ENCODE data around the gene EXOC6B.

EXOC6B gene

GRCh38 chr2:72175636-72176035 is 650.2 kb downstream of the EXOC6B start:
- no peak for TF ChIP-seq CTCF (conservative IDR thresholded peaks at IDR 0.05; ENCODE audit: low read length)
- H3K4me3 ChIP-seq (ENCODE audit: low read length) = no peak overlapping the region
- DNase-seq (ENCODE audit: low read depth) = no peak

- TF ChIP-seq CTCF (conservative IDR thresholded peaks at IDR 0.05; ENCODE audit: low read length) = no peak
- peak; percentile 16 for DNase-seq (ENCODE audit: low read depth)
These were observed 652.1 kb downstream of the EXOC6B start for GRCh38 chr2:72173640-72174321.

GRCh38 chr2:72172478-72172877 is 653.4 kb downstream of the EXOC6B start:
- H3K4me3 ChIP-seq (ENCODE audit: low read length) = no peak overlapping the region
- no peak for DNase-seq (ENCODE audit: low read depth)
- no peak for TF ChIP-seq CTCF (conservative IDR thresholded peaks at IDR 0.05; ENCODE audit: low read length)

More at GRCh38 chr2:72173640-72174321, 652.1 kb downstream of the EXOC6B start:
- H3K4me3 ChIP-seq (ENCODE audit: low read length) = no peak overlapping the region

GRCh38 chr2:72166279-72166678 is 659.6 kb downstream of the EXOC6B start:
- H3K4me3 ChIP-seq (ENCODE audit: low read length) = no peak overlapping the region
- no peak for TF ChIP-seq CTCF (conservative IDR thresholded peaks at IDR 0.05; ENCODE audit: low read length)
- no peak for DNase-seq (ENCODE audit: low read depth)

- DNase-seq (ENCODE audit: low read depth) = peak; percentile 36
- TF ChIP-seq CTCF (conservative IDR thresholded peaks at IDR 0.05; ENCODE audit: low read length) = no peak
- no peak overlapping the region for H3K4me3 ChIP-seq (ENCODE audit: low read length)
These were observed 660.0 kb downstream of the EXOC6B start for GRCh38 chr2:72165792-72166191.

GRCh38 chr2:72162574-72162973 is 663.3 kb downstream of the EXOC6B start:
- no peak for TF ChIP-seq CTCF (conservative IDR thresholded peaks at IDR 0.05; ENCODE audit: low read length)
- no peak for DNase-seq (ENCODE audit: low read depth)
- no peak overlapping the region for H3K4me3 ChIP-seq (ENCODE audit: low read length)

- no peak for TF ChIP-seq CTCF (conservative IDR thresholded peaks at IDR 0.05; ENCODE audit: low read length)
- H3K4me3 ChIP-seq (ENCODE audit: low read length) = no peak overlapping the region
- no peak for DNase-seq (ENCODE audit: low read depth)
These were observed 666.4 kb downstream of the EXOC6B start for GRCh38 chr2:72159211-72159993.

Data from AG10803 (cell line).